Measurements from ENCODE around the gene JARID2.
"Not testable (repeated sequence)": the region's sequence is repeated elsewhere in the genome, so short reads cannot be mapped to it uniquely, and the experiment has no call there.

Gene JARID2

GRCh38 chr6:15538766-15539495, 293.1 kb downstream of the JARID2 start:
- CTCF ChIA-PET = interaction anchor here (1.3 kb wide), 1 partner anchor 84 kb away, joined by 3 read pairs; no protein-coding TSS in a partner anchor

GRCh38 chr6:15539722-15540270, 293.9 kb downstream of the JARID2 start:
- CTCF ChIA-PET = no interaction called here
- no peak for DNase-seq (ENCODE audit: low read depth, low spot score)
- H3K4me3 ChIP-seq (ENCODE audit: low read depth, low read length) = no peak overlapping the region
- TF ChIP-seq CTCF (IDR thresholded peaks at IDR 0.05; ENCODE audit: insufficient read depth, low read length, missing control alignments) = no peak
- POLR2A ChIA-PET = no interaction called here

More at GRCh38 chr6:15538766-15539495, 293.1 kb downstream of the JARID2 start:
- no peak overlapping the region for H3K4me3 ChIP-seq (ENCODE audit: low read depth, low read length)
- TF ChIP-seq CTCF (IDR thresholded peaks at IDR 0.05; ENCODE audit: insufficient read depth, low read length, missing control alignments) = no peak
- no peak for DNase-seq (ENCODE audit: low read depth, low spot score)
- POLR2A ChIA-PET = no interaction called here

- H3K4me3 ChIP-seq (ENCODE audit: low read depth, low read length); DNase-seq (ENCODE audit: low read depth, low spot score); POLR2A ChIA-PET: not testable (repeated sequence)
- CTCF ChIA-PET = interaction anchor here (1.2 kb wide), 1 partner anchor 1415 kb away, joined by 3 read pairs; no protein-coding TSS in a partner anchor
Observed at GRCh38 chr6:15543332-15543917, 297.6 kb downstream of the JARID2 start.

GRCh38 chr6:15544321-15544900, 298.5 kb downstream of the JARID2 start:
- H3K4me3 ChIP-seq (ENCODE audit: low read depth, low read length) = no peak overlapping the region
- POLR2A ChIA-PET = no interaction called here
- CTCF ChIA-PET = interaction anchor here (1.2 kb wide), 1 partner anchor 1416 kb away, joined by 3 read pairs; no protein-coding TSS in a partner anchor
- no peak for DNase-seq (ENCODE audit: low read depth, low spot score)
- no peak for TF ChIP-seq CTCF (IDR thresholded peaks at IDR 0.05; ENCODE audit: insufficient read depth, low read length, missing control alignments)

GRCh38 chr6:15546591-15546990, 300.7 kb downstream of the JARID2 start:
- no peak overlapping the region for H3K4me3 ChIP-seq (ENCODE audit: low read depth, low read length)
- ChIA-PET CTCF (no interaction called here), POLR2A (no interaction called here)
- DNase-seq (ENCODE audit: low read depth, low spot score) = no peak
- no peak for TF ChIP-seq CTCF (IDR thresholded peaks at IDR 0.05; ENCODE audit: insufficient read depth, low read length, missing control alignments)

- TF ChIP-seq CTCF (IDR thresholded peaks at IDR 0.05; ENCODE audit: insufficient read depth, low read length, missing control alignments) = no peak
- no peak for DNase-seq (ENCODE audit: low read depth, low spot score)
- POLR2A ChIA-PET = no interaction called here
- CTCF ChIA-PET = no interaction called here
- no peak overlapping the region for H3K4me3 ChIP-seq (ENCODE audit: low read depth, low read length)
Observed at GRCh38 chr6:15547400-15547799, 301.5 kb downstream of the JARID2 start.
